HFF-Myc (cell line): Measurements from ENCODE around the gene RHBDF1.

Experiments used
- DNase-seq: peaks from one replicate; pipeline ENCODE4 v3.0.0-alpha.2; 2011; ENCODE audit warnings: low read depth; ENCODE audit errors: extremely low read depth
- H3K4me3 ChIP-seq: replicated peaks from 2 replicates; pipeline ENCODE4 v1.5.1; 2011; ENCODE audit warnings: low read depth, mild to moderate bottlenecking, control low read depth, low read length
- CTCF ChIP-seq: IDR thresholded peaks from 2 replicates; pipeline ENCODE4 v1.5.1; 2012; ENCODE audit warnings: mild to moderate bottlenecking, low read depth, low read length, control low read depth; ENCODE audit errors: missing control alignments

Gene RHBDF1

GRCh38 chr16:67884-68789 is 4.3 kb downstream of the RHBDF1 start:
- TF ChIP-seq CTCF, result no peak
- no peak overlapping the region for H3K4me3 ChIP-seq
- no peak for DNase-seq

- TF ChIP-seq CTCF, result no peak
- H3K4me3 ChIP-seq, result no peak overlapping the region
- DNase-seq, result no peak
Observed at GRCh38 chr16:67183-67791, 5.1 kb downstream of the RHBDF1 start.

DNA sequence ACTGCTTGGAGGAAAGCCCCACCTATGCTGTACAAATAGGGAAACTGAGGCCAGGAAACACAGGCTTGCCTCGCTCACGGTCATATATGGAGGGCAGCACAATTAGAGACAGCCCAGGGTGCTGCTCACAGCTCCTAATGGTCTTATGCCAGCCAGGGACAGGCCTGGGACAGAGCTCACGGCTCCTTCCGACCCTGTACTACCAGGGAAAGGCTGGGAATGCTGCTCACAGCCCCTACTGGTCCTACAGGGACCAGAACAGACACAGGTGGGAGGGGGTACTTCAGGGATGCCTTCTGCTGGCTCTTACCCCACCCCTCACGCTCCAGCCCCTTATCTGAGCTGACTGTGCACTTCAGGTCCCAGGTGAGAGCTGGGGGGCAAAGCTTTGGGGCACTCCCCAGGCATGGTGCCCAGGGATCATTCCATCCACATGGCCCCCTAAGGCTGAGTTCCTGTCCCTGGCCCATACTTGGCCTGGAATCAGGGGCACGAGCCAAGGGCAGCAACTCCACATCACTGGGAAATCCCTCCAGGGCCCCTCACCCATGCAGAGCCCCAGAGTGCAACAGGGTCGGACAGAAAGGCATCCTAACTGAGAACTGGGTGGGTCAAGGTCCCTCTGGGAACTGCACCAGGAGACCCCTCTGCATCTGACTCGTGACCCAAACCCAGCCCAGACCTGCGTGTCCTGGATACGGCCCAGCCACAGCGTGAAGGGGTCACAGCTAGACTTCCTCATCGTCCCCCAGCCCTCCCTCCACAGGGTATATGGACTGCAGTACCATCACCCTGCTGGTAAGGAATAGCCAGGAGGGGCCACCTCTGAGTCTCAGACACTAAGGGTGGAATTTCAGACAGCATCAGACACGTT is 5.9 kb downstream of the RHBDF1 start:
- TF ChIP-seq CTCF, result no peak
- no peak overlapping the region for H3K4me3 ChIP-seq
- DNase-seq, result no peak

GRCh38 chr16:65745-66144 is 6.7 kb downstream of the RHBDF1 start:
- no peak overlapping the region for H3K4me3 ChIP-seq
- DNase-seq, result no peak
- peak; percentile 96 for TF ChIP-seq CTCF

DNA sequence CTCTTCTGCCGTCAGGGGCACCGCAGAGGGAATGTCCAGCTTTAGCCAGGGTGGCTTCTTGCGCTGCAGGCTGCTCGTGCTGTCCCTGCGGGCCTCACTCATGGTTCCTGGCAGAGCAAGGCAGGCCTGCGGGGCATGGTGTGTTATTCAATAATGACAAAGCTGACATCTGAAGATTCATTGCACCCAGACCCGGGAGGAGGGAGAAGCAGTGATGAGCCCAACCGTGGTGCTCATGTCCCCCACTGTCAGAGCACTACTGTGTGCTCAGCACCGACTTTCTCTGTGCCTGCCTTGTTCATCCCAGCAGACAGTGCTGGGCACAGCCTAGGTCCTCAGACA is 7.5 kb downstream of the RHBDF1 start:
- H3K4me3 ChIP-seq, result no peak overlapping the region
- DNase-seq, result no peak
- TF ChIP-seq CTCF, result no peak

DNA sequence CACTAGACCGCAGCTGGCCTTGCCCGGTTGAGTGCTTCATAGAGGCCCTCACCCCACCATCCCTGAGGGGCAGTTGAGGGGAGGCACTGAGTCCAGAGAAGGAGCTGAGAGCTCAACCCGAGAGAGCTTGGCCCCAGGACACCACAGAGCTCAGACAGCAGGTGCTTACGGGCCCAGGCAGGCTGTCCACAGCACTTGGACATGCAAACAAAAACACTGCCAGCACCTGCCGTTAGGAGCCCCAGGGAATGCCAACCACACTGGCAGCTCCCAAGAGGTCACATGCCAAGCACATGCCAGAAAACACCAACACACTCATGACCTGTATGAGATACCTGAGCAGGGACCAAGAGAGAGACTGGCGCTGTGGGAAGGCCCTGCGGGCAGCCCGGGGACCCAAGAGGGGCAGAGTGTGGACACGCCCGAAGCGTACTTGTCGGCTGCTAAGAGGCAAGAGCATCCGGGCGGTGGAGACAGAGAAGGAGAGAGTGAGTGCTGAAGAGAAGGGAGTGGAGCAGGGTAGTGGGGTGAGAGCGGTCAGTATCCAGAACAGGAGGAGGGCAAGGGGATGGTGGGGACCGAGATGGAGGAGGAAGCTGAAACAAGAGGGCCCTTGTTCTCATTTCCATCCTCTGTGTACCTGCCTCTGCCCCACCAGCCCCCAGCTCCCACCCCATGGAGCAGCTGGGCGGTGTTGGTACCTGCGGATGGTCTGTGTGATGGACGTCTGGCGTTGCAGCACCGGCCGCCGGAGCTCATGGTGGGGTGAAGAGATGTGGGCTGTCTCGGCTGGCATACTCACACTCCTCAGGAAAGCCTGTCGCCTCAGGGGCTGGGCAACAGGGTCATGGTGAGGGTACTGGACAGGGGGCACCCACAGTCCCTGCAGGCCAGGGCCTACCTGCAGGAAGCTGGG is 8.2 kb downstream of the RHBDF1 start:
- H3K4me3 ChIP-seq, result no peak overlapping the region
- no peak for DNase-seq
- no peak for TF ChIP-seq CTCF
